HUES6 (cell line): ENCODE results near the gene ITGA2.

ENCODE experiments used
- H3K27ac ChIP-seq: 2 replicates; pipeline ENCODE4 v1.7.0; 2013; ENCODE audit warnings: low read depth, mild to moderate bottlenecking, low read length, inconsistent platforms
- H3K27me3 ChIP-seq: 2 replicates; pipeline ENCODE4 v1.6.1; 2013; ENCODE audit warnings: low read length; ENCODE audit not compliant: control insufficient read depth, insufficient read depth
- H3K36me3 ChIP-seq: 2 replicates; pipeline ENCODE4 v1.6.1; 2013; ENCODE audit warnings: low read length; ENCODE audit not compliant: control insufficient read depth, insufficient read depth
- H3K4me1 ChIP-seq: 2 replicates; pipeline ENCODE4 v1.6.1; 2013; ENCODE audit warnings: low read length; ENCODE audit not compliant: control insufficient read depth, insufficient read depth
- H3K4me3 ChIP-seq: 2 replicates; pipeline ENCODE4 v1.5.1; 2013; ENCODE audit warnings: low read depth, low read length
- H3K9ac ChIP-seq: one replicate; pipeline ENCODE4 v1.6.1; 2013; ENCODE audit warnings: mild to moderate bottlenecking, low read length
- H3K9me3 ChIP-seq: 2 replicates; pipeline ENCODE4 v1.6.1; 2013; ENCODE audit warnings: low read depth, low read length; ENCODE audit not compliant: control insufficient read depth, insufficient read depth

ITGA2 gene

GRCh38 chr5:53037141-53037859, 48.1 kb downstream of the ITGA2 start:
- Histone ChIP-seq H3K9me3 (no peaks in the 10 kb centered on the region), H3K36me3 (no peaks in the 10 kb centered on the region), H3K4me1 (no peaks in the 10 kb centered on the region), H3K27ac (no peak overlapping the region), H3K4me3 (no peak overlapping the region), H3K27me3 (no peaks in the 10 kb centered on the region), H3K9ac (no peak overlapping the region)

GRCh38 chr5:53038196-53038847, 49.2 kb downstream of the ITGA2 start:
- H3K27ac ChIP-seq = no peak overlapping the region
- H3K4me3 ChIP-seq = no peak overlapping the region
- H3K4me1 ChIP-seq = no peaks in the 10 kb centered on the region
- H3K9ac ChIP-seq = no peak overlapping the region
- no peaks in the 10 kb centered on the region for H3K27me3 ChIP-seq
- H3K36me3 ChIP-seq = no peaks in the 10 kb centered on the region
- no peaks in the 10 kb centered on the region for H3K9me3 ChIP-seq

- Histone ChIP-seq H3K9ac (no peak overlapping the region), H3K36me3 (no peaks in the 10 kb centered on the region), H3K27ac (no peak overlapping the region), H3K27me3 (no peaks in the 10 kb centered on the region), H3K4me3 (no peak overlapping the region), H3K4me1 (no peaks in the 10 kb centered on the region), H3K9me3 (no peaks in the 10 kb centered on the region)
These were observed 50.7 kb downstream of the ITGA2 start for GRCh38 chr5:53039855-53040254.

- Histone ChIP-seq H3K4me3 (no peak overlapping the region), H3K9ac (no peak overlapping the region), H3K36me3 (no peaks in the 10 kb centered on the region), H3K27me3 (no peaks in the 10 kb centered on the region), H3K4me1 (no peaks in the 10 kb centered on the region), H3K9me3 (no peaks in the 10 kb centered on the region), H3K27ac (no peak overlapping the region)
These were observed 52.0 kb downstream of the ITGA2 start for GRCh38 chr5:53041071-53041692.

- H3K27me3 ChIP-seq = no peaks in the 10 kb centered on the region
- H3K4me1 ChIP-seq = no peaks in the 10 kb centered on the region
- H3K27ac ChIP-seq = no peak overlapping the region
- H3K9ac ChIP-seq = no peak overlapping the region
- no peaks in the 10 kb centered on the region for H3K9me3 ChIP-seq
- H3K36me3 ChIP-seq = no peaks in the 10 kb centered on the region
- no peak overlapping the region for H3K4me3 ChIP-seq
These were observed 52.6 kb downstream of the ITGA2 start for GRCh38 chr5:53041740-53042139.

- H3K9me3 ChIP-seq = no peaks in the 10 kb centered on the region
- no peak overlapping the region for H3K9ac ChIP-seq
- H3K4me1 ChIP-seq = no peaks in the 10 kb centered on the region
- no peak overlapping the region for H3K4me3 ChIP-seq
- no peaks in the 10 kb centered on the region for H3K36me3 ChIP-seq
- no peak overlapping the region for H3K27ac ChIP-seq
- no peaks in the 10 kb centered on the region for H3K27me3 ChIP-seq
These were observed 56.1 kb downstream of the ITGA2 start for GRCh38 chr5:53045263-53045662.

GRCh38 chr5:53048248-53048647, 59.1 kb downstream of the ITGA2 start:
- Histone ChIP-seq H3K27me3 (no peaks in the 10 kb centered on the region), H3K4me1 (no peaks in the 10 kb centered on the region; the same call in 1 of the 2 replicates), H3K9me3 (no peaks in the 10 kb centered on the region), H3K4me3 (no peak overlapping the region), H3K9ac (no peak overlapping the region), H3K27ac (no peak overlapping the region), H3K36me3 (no peaks in the 10 kb centered on the region)

GRCh38 chr5:53052499-53052898, 63.3 kb downstream of the ITGA2 start:
- Histone ChIP-seq H3K27ac (no peak overlapping the region), H3K9ac (no peak overlapping the region), H3K36me3 (no peaks in the 10 kb centered on the region), H3K4me3 (no peak overlapping the region), H3K27me3 (no peaks in the 10 kb centered on the region), H3K9me3 (no peaks in the 10 kb centered on the region), H3K4me1 (no peaks in the 10 kb centered on the region; the same call in 1 of the 2 replicates)

- Histone ChIP-seq H3K36me3 (no peaks in the 10 kb centered on the region), H3K4me3 (no peak overlapping the region), H3K9ac (no peak overlapping the region)
These were observed 64.2 kb downstream of the ITGA2 start for GRCh38 chr5:53053364-53053763.

GRCh38 chr5:53055365-53055764, 66.2 kb downstream of the ITGA2 start:
- no peaks in the 10 kb centered on the region; the same call in 1 of the 2 replicates for H3K4me1 ChIP-seq
- no peaks in the 10 kb centered on the region for H3K27me3 ChIP-seq
- H3K27ac ChIP-seq = no peak overlapping the region
- H3K9ac ChIP-seq = no peak overlapping the region
- no peaks in the 10 kb centered on the region for H3K9me3 ChIP-seq
- H3K4me3 ChIP-seq = no peak overlapping the region
- no peaks in the 10 kb centered on the region for H3K36me3 ChIP-seq

More at GRCh38 chr5:53053364-53053763, 64.2 kb downstream of the ITGA2 start:
- no peak overlapping the region for H3K27ac ChIP-seq
- H3K9me3 ChIP-seq = no peaks in the 10 kb centered on the region
- no peaks in the 10 kb centered on the region; the same call in 1 of the 2 replicates for H3K4me1 ChIP-seq
- H3K27me3 ChIP-seq = no peaks in the 10 kb centered on the region

GRCh38 chr5:53059281-53059680, 70.1 kb downstream of the ITGA2 start:
- H3K4me3 ChIP-seq = no peak overlapping the region
- H3K27me3 ChIP-seq = no peaks in the 10 kb centered on the region
- no peaks in the 10 kb centered on the region; the same call in 1 of the 2 replicates for H3K36me3 ChIP-seq
- H3K9me3 ChIP-seq = no peaks in the 10 kb centered on the region
- no peaks in the 10 kb centered on the region for H3K4me1 ChIP-seq
- no peak overlapping the region for H3K9ac ChIP-seq
- H3K27ac ChIP-seq = no peak overlapping the region
